GM12873 (cell line): ENCODE measurements around the gene NXPH2.

Experiments
- CTCF ChIP-seq: IDR thresholded peaks from 2 replicates; pipeline ENCODE4 v1.5.1; 2012; ENCODE audit warnings: low read depth, mild to moderate bottlenecking, moderate library complexity, low read length, control low read depth; ENCODE audit not compliant: insufficient read depth; ENCODE audit errors: missing control alignments

Gene NXPH2

GRCh38 chr2:138620431-138620830 lies 159.8 kb downstream of the NXPH2 start:
- no peak for TF ChIP-seq CTCF
